GM23338 (cell line): ENCODE measurements around the gene NLRP6. TPM values are rescaled to one million over a fixed set of nuclear protein-coding genes. Genes with fewer than 3 reads are reported as not detected.

Experiments used
- ATAC-seq: fragments of 200-7000 bp; cut with Tn5 transposase; 3 replicates; pipeline ENCODE4 v1.9.1; 2020
- DNase-seq: peaks from one replicate; pipeline ENCODE4 v3.0.0-alpha.2; 2015; ENCODE audit warnings: low spot score
- H2AFZ ChIP-seq: fragments of 200-600 bp; sonication (generic); 2 replicates; pipeline ENCODE4 v1.8.0; 2016; ENCODE audit warnings: antibody characterized with exemption, mild to moderate bottlenecking, moderate library complexity
- H3F3A ChIP-seq: fragments of 200-600 bp; sonication (generic); replicated peaks from 2 replicates; pipeline ENCODE4 v1.8.0; 2017; ENCODE audit warnings: antibody characterized with exemption, mixed run types, low read depth
- H3K27ac ChIP-seq: fragments of 200-600 bp; sonication (generic); 2 replicates; pipeline ENCODE4 v1.6.1; 2016; ENCODE audit warnings: low read depth
- H3K27me3 ChIP-seq: fragments of 200-600 bp; sonication (generic); 2 replicates; pipeline ENCODE4 v1.8.0; 2016; ENCODE audit warnings: mild to moderate bottlenecking, mixed run types, moderate library complexity; ENCODE audit not compliant: insufficient read depth
- H3K36me3 ChIP-seq: fragments of 200-600 bp; sonication (generic); 2 replicates; pipeline ENCODE4 v1.8.0; 2016; ENCODE audit warnings: mild to moderate bottlenecking; ENCODE audit not compliant: insufficient read depth
- H3K4me1 ChIP-seq: fragments of 200-600 bp; sonication (generic); 2 replicates; pipeline ENCODE4 v1.8.0; 2016; ENCODE audit warnings: mild to moderate bottlenecking, moderate library complexity; ENCODE audit not compliant: insufficient read depth
- H3K4me2 ChIP-seq: fragments of 200-600 bp; sonication (generic); 2 replicates; pipeline ENCODE4 v1.7.1; 2017; ENCODE audit warnings: mixed run types
- H3K4me3 ChIP-seq: fragments of 200-600 bp; sonication (generic); 2 replicates; pipeline ENCODE4 v1.6.1; 2016; ENCODE audit warnings: mixed run types
- H3K79me2 ChIP-seq: fragments of 200-600 bp; sonication (generic); replicated peaks from 2 replicates; pipeline ENCODE4 v1.8.0; 2017; ENCODE audit warnings: mild to moderate bottlenecking; ENCODE audit not compliant: insufficient read depth
- H3K9me2 ChIP-seq: fragments of 200-600 bp; sonication (generic); 2 replicates; pipeline ENCODE4 v1.8.0; 2017; ENCODE audit not compliant: insufficient read depth
- H4K20me1 ChIP-seq: fragments of 200-600 bp; sonication (generic); replicated peaks from 2 replicates; pipeline ENCODE4 v1.8.0; 2017; ENCODE audit warnings: mild to moderate bottlenecking; ENCODE audit not compliant: insufficient read depth
- H3K27ac Mint-ChIP-seq: 2 replicates; pipeline ENCODE4 v1.8.0; 2020; ENCODE audit warnings: inconsistent platforms, mild to moderate bottlenecking, moderate library complexity, mixed read lengths
- H3K27me3 Mint-ChIP-seq: 3 replicates; pipeline ENCODE4 v1.8.0; 2022; ENCODE audit warnings: low read depth, mild to moderate bottlenecking, moderate library complexity, mixed read lengths, inconsistent platforms; ENCODE audit not compliant: insufficient read depth, poor library complexity
- H3K36me3 Mint-ChIP-seq: 3 replicates; pipeline ENCODE4 v1.8.0; 2021; ENCODE audit warnings: low read depth, mild to moderate bottlenecking, inconsistent platforms, moderate library complexity, mixed read lengths
- H3K4me1 Mint-ChIP-seq: 3 replicates; pipeline ENCODE4 v1.8.0; 2020; ENCODE audit warnings: mild to moderate bottlenecking, inconsistent platforms, mixed read lengths
- H3K4me3 Mint-ChIP-seq: 3 replicates; pipeline ENCODE4 v1.8.0; 2021; ENCODE audit warnings: moderate library complexity, mild to moderate bottlenecking, inconsistent platforms, mixed read lengths
- H3K9me3 Mint-ChIP-seq: 3 replicates; pipeline ENCODE4 v1.8.0; 2020; ENCODE audit warnings: moderate library complexity, mild to moderate bottlenecking, inconsistent platforms, mixed read lengths
- EZH2phosphoT487 ChIP-seq: fragments of 200-600 bp; sonication (generic); IDR thresholded peaks from one replicate; pipeline ENCODE4 v1.8.1; 2018; ENCODE audit warnings: antibody characterized with exemption; ENCODE audit not compliant: unreplicated experiment
- NANOG ChIP-seq: IDR thresholded peaks from 2 replicates; pipeline ENCODE4 v1.6.1; 2016; ENCODE audit warnings: antibody characterized with exemption, borderline replicate concordance
- POLR2AphosphoS5 ChIP-seq: IDR thresholded peaks from 2 replicates; pipeline ENCODE4 v1.6.1; 2016; ENCODE audit warnings: antibody characterized with exemption, low read depth
- STAT1 ChIP-seq: IDR thresholded peaks from one replicate; pipeline ENCODE4 v1.6.1; 2016; ENCODE audit warnings: antibody characterized with exemption; ENCODE audit not compliant: unreplicated experiment
- ZNF114 ChIP-seq: fragments of 250-450 bp; sonication (Bioruptor Pico); IDR thresholded peaks from 2 replicates; pipeline ENCODE4 v1.5.0; 2020; ENCODE audit warnings: mild to moderate bottlenecking, moderate library complexity
- ZNF331 ChIP-seq: fragments of 250-450 bp; sonication (Bioruptor Pico); IDR thresholded peaks from 2 replicates; pipeline ENCODE4 v1.5.0; 2020; ENCODE audit warnings: low read depth, mild to moderate bottlenecking, moderate library complexity
- polyA plus RNA-seq: library from polyadenylated mRNA; unstranded; fragments of >200 nt; fragmentation: Nextera tagmentation; extraction: Ambion mirVana; gene quantifications from 2 replicates; pipeline ENCODE4 v1.2.1, GENCODE V29; 2016
- total RNA-seq: library from RNA; depleted of rRNA; stranded (reverse); fragments of >200 nt; shearing (Covaris generic); gene quantifications from 2 replicates; pipeline ENCODE4 v1.2.3, GENCODE V29; 2014
- TF ChIP-seq, protein P1 (sequence below), 2 experiments: fragments of 200-600 bp in 1 of 2; sonication (generic) in 1 of 2; conservative IDR thresholded peaks; 2 replicates each; pipeline versions ENCODE4 v1.5.1 to v1.6.1; 2016 to 2017; ENCODE audit warnings: antibody characterized with exemption in 2 of 2, low read depth in 2 of 2, mild to moderate bottlenecking in 2 of 2, moderate library complexity in 1 of 2
- TF ChIP-seq, protein P2 (sequence below): IDR thresholded peaks from 2 replicates; pipeline ENCODE4 v1.6.1; 2016; ENCODE audit warnings: antibody characterized with exemption
- TF ChIP-seq, protein P3 (sequence below): IDR thresholded peaks from one replicate; pipeline ENCODE4 v1.6.1; 2018; ENCODE audit warnings: antibody characterized with exemption; ENCODE audit not compliant: unreplicated experiment

NLRP6 gene
- total and polyA plus RNA-seq, 2 experiments from 2014 or later: 0.15 to 0.73 TPM

DNA sequence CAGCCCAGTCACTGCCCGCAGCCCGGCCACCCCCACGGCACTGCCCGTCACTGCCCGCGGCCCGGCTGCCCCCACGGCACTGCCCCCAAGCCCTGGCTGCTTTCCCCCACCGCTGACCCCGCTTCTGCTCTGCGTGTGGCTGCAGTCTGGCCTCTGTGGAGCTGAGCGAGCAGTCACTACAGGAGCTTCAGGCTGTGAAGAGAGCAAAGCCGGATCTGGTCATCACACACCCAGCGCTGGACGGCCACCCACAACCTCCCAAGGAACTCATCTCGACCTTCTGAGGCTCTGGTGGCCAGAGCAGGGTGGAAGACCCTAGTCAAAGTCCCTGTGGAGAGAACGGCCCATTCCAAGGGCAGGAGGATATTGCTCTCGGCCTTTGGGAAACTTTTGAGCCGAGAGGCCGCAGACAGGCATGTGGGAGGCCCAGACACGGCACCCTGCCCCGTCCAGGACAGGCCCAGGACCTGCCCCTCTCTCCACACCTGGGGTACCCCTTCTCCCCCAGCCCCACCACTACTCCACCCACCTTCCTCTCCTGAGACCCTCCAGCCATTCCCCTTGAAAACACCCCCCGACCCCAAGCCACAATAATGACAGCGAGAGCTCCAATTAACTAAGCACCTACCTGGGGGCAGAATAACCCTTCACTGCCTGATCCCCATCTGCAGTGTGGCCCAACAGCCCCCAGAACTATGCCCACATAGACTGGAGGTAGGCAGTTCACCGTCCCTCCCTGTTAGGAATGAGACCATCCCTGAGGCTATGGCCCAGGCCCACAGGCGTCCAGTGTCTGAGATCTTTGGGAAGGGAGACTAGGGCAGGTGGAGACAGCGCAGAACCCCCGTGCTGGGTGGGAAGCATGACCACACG lies 7.0 kb downstream of the NLRP6 start:
- no peak overlapping the region for H3K27ac ChIP-seq
- no peak overlapping the region for H3K4me2 ChIP-seq
- H3K27me3 ChIP-seq: peaks cover 55% of the 10 kb centered on the region
- Mint-ChIP-seq H3K9me3 (peaks cover 2% of the 10 kb centered on the region; the same call in 1 of the 3 replicates), H3K27me3 (peaks cover 56% of the 10 kb centered on the region), H3K36me3 (no peaks in the 10 kb centered on the region; the same call in 2 of the 3 replicates), H3K4me3 (no peak overlapping the region), H3K4me1 (peaks cover 28% of the 10 kb centered on the region), H3K27ac (no peak overlapping the region)
- H3F3A ChIP-seq: peaks cover 6% of the 10 kb centered on the region; the same call in 1 of the 2 replicates
- H4K20me1 ChIP-seq: no peaks in the 10 kb centered on the region
- TF ChIP-seq POLR2AphosphoS5 (no peak), ZNF331 (no peak), ZNF114 (CRISPR knock-in tag) (no peak), NANOG (no peak), STAT1 (no peak), EZH2phosphoT487 (no peak)
- TF ChIP-seq, protein P1, sequence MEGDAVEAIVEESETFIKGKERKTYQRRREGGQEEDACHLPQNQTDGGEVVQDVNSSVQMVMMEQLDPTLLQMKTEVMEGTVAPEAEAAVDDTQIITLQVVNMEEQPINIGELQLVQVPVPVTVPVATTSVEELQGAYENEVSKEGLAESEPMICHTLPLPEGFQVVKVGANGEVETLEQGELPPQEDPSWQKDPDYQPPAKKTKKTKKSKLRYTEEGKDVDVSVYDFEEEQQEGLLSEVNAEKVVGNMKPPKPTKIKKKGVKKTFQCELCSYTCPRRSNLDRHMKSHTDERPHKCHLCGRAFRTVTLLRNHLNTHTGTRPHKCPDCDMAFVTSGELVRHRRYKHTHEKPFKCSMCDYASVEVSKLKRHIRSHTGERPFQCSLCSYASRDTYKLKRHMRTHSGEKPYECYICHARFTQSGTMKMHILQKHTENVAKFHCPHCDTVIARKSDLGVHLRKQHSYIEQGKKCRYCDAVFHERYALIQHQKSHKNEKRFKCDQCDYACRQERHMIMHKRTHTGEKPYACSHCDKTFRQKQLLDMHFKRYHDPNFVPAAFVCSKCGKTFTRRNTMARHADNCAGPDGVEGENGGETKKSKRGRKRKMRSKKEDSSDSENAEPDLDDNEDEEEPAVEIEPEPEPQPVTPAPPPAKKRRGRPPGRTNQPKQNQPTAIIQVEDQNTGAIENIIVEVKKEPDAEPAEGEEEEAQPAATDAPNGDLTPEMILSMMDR (conservative IDR thresholded peaks at IDR 0.05; ENCODE audit: low read depth in 2 of 2): no peak
- TF ChIP-seq, protein P2, sequence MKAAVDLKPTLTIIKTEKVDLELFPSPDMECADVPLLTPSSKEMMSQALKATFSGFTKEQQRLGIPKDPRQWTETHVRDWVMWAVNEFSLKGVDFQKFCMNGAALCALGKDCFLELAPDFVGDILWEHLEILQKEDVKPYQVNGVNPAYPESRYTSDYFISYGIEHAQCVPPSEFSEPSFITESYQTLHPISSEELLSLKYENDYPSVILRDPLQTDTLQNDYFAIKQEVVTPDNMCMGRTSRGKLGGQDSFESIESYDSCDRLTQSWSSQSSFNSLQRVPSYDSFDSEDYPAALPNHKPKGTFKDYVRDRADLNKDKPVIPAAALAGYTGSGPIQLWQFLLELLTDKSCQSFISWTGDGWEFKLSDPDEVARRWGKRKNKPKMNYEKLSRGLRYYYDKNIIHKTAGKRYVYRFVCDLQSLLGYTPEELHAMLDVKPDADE: no peak
- TF ChIP-seq, protein P3, sequence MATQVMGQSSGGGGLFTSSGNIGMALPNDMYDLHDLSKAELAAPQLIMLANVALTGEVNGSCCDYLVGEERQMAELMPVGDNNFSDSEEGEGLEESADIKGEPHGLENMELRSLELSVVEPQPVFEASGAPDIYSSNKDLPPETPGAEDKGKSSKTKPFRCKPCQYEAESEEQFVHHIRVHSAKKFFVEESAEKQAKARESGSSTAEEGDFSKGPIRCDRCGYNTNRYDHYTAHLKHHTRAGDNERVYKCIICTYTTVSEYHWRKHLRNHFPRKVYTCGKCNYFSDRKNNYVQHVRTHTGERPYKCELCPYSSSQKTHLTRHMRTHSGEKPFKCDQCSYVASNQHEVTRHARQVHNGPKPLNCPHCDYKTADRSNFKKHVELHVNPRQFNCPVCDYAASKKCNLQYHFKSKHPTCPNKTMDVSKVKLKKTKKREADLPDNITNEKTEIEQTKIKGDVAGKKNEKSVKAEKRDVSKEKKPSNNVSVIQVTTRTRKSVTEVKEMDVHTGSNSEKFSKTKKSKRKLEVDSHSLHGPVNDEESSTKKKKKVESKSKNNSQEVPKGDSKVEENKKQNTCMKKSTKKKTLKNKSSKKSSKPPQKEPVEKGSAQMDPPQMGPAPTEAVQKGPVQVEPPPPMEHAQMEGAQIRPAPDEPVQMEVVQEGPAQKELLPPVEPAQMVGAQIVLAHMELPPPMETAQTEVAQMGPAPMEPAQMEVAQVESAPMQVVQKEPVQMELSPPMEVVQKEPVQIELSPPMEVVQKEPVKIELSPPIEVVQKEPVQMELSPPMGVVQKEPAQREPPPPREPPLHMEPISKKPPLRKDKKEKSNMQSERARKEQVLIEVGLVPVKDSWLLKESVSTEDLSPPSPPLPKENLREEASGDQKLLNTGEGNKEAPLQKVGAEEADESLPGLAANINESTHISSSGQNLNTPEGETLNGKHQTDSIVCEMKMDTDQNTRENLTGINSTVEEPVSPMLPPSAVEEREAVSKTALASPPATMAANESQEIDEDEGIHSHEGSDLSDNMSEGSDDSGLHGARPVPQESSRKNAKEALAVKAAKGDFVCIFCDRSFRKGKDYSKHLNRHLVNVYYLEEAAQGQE: no peak
- no peak overlapping the region for H3K4me3 ChIP-seq
- DNase-seq (no peak), ATAC-seq (no peak)
- H3K9me2 ChIP-seq: no peaks in the 10 kb centered on the region
- H3K4me1 ChIP-seq: no peaks in the 10 kb centered on the region
- H3K79me2 ChIP-seq: no peaks in the 10 kb centered on the region
- no peaks in the 10 kb centered on the region for H3K36me3 ChIP-seq
- no peak overlapping the region for H2AFZ ChIP-seq
